HG03103 (cell line): ENCODE data around the gene FAM120A.
"Not testable (repeated sequence)": the region's sequence is repeated elsewhere in the genome, so short reads cannot be mapped to it uniquely, and the experiment has no call there.

Experiments used
- ATAC-seq: cut with Tn5 transposase; IDR thresholded peaks from one replicate; pipeline ENCODE4 v1.9.1; 2021; ENCODE audit warnings: low read depth; ENCODE audit not compliant: unreplicated experiment

The FAM120A gene, protein sequence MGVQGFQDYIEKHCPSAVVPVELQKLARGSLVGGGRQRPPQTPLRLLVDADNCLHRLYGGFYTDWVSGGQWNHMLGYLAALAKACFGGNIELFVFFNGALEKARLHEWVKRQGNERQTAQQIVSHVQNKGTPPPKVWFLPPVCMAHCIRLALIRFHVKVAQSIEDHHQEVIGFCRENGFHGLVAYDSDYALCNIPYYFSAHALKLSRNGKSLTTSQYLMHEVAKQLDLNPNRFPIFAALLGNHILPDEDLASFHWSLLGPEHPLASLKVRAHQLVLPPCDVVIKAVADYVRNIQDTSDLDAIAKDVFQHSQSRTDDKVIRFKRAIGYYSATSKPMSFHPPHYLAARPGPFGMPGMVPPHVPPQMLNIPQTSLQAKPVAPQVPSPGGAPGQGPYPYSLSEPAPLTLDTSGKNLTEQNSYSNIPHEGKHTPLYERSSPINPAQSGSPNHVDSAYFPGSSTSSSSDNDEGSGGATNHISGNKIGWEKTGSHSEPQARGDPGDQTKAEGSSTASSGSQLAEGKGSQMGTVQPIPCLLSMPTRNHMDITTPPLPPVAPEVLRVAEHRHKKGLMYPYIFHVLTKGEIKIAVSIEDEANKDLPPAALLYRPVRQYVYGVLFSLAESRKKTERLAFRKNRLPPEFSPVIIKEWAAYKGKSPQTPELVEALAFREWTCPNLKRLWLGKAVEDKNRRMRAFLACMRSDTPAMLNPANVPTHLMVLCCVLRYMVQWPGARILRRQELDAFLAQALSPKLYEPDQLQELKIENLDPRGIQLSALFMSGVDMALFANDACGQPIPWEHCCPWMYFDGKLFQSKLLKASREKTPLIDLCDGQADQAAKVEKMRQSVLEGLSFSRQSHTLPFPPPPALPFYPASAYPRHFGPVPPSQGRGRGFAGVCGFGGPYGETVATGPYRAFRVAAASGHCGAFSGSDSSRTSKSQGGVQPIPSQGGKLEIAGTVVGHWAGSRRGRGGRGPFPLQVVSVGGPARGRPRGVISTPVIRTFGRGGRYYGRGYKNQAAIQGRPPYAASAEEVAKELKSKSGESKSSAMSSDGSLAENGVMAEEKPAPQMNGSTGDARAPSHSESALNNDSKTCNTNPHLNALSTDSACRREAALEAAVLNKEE

DNA sequence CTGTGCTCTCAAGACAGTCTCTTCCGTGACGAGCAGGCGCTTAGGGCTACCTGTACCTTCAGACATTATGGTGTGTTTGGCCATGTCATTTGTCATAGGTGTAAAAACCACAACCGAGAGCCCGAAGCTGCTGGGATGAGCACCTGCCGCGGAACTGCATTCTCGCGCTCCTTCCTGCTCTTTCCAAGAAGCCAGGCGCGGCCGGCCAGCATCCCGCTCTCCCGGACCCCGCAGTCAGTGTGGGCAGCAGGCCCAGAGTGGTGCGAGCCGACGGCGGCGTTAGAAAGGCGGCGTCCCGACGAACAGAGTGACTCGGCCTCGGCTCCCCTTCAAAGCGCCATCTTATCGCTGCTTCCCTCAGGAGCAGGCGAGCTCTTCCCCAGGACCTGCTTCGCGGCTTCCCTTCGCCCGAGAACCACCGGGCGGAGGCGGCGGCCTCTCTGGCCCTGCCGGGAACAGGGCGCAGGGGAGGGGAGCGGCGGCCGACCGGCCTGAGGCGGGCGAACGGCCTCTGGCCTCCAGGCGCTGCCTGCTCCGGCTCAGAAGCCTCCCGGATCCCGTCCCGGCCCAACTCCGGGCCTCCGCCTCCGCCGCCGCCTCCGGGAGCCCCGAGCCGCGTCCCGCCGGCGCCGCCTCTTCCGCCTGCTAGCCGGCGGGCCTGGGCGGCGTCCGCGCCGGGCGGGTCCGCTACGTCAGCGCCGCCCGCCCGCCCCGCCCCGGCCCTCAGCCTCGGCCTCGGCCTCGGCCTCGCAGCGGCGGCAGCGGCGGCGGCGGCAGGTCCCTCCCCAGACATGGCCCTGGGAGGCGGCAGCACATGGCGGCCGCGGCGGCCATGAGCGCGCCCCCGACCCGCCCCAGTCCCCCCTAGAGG, at the start of gene FAM120A:
Gene FAM120A, plus strand, starts transcription at position 741 of the 871 bp plus-strand sequence. CDS start 231 bp downstream, outside the sequence.
- peak; percentile 54 for ATAC-seq

DNA sequence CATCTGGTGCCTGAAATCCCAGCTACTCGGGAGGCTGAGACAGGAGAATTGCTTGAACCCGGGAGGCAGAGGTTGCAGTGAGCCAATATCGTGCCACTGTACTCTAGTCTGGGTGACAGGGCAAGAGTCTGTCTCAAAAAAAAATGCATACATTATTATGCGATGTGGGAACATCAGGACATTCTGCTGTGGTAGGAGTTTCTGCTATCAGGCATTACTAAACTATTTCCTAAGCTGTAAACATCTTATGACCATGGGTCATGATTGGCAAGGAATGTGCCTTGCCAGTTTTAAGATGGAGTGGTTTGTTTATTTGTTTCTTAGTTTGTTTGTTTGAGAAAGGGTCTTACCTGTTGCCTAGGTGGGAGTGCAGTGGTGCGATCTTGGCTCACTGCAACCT, 45.1 kb upstream of the FAM120A start:
- ATAC-seq: no peak

DNA sequence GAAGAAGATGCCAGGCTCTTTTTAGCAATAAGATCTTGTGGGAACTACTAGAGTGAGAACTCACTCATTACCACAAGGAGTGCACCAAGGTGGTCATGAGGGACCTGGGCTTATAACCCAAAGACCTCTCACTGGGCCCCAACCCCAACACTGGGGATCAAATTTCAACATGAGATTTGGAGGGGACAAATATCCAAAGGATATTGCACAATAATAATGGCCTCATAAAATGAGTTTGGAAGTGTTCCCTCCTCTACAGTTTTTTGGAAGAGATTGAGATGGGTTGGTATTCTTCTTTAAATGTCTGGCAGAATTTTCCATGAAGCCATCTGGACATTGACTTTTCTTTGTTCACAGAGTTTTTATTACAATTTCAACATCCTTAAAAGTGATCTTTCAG, 38.0 kb upstream of the FAM120A start:
- ATAC-seq: no peak

DNA sequence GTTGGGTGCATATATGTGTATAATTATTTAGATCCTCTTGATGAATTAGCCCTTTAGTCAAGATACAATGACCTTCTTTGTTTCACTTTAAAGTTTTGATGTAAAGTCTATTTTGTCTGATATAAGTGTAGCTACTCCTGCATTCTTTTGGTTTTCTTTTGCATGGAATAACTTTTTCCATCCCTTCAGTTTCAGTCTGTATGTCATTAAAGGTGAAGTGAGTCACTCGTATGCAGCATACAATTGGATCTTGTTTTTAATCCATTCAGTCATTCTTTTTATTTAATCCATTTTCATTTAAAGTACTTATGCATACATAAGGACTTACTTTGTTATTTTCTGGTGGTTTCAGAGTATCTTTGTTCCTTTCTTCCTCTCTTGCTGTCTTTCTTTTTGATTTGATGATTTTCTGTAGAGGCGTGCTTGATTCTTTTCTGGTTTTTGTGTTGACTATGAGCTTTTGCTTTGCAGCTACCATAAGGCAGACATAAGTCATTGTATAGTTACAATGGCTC, 36.3 kb upstream of the FAM120A start:
- no peak for ATAC-seq

DNA sequence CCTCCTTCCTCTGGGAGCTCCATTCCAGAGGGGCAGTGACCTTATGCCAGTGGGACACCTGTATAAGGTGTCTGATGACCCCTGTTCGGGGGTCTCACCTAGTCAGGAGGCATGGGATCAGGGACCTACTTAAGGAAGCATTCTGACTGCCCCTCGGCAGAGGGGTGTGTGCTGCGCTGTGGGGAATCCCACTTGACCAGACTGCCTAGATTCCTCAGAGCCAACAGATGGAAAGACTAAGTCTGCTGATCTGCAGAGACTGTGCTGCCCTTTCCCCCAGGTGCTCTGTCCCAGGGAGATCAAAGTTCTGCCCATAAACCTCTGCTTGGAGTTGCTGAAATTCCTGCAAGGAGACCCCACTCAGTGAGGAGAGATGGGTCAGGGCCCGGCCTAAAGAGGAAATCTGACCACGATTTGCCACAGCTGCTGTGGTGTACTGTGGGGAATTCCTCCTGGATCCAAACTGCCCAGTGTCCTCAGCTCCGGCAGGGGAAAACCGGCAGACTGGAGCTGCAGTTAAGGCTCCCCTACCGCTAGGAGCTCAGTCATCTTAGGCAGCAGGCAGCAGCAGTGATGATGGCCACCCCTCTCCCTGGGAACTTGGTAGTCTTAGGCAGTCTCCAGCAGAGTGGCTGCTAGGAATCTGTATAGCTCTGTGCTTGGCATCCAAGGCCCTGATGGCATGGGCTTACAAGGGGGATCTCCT, 34.8 kb upstream of the FAM120A start:
- no peak for ATAC-seq

DNA sequence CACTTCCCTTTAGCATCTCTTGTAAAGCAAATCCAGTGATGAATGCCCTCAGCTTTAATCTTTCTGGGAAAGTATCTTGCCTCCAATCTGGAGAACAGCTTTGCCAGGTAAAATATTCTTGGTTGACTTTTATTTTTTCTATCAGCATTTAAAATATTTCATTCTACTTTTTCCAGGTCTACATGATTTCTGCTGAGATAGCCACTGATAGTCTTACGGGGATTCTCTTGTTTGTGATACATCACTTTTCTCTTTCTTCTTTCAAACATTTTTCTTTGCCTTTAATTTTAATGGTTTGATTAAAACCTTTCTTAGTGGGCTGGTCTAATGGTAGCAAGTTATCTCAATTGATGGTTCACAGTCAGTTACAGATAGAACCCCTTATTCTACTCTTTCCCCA, 33.9 kb upstream of the FAM120A start:
- ATAC-seq: no peak

DNA sequence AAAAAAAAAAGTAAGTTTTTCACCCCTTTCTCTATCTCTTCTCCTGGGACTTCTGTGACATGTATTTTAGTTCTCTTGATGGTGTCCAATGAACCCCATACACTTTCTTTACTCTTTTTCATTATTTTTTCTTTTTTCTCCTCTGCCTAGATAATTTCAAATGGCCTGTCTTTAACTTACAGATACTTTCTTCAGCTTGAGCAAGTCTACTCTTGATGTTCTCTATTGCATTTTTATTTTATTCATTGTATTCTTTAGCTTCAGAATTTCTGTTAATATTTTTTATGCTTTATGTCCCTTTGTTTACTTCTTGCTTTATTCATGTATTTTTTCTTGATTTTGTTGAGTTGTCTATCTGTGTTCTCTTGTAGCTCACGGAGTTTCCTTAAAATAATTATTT, 32.5 kb upstream of the FAM120A start:
- ATAC-seq: no peak

DNA sequence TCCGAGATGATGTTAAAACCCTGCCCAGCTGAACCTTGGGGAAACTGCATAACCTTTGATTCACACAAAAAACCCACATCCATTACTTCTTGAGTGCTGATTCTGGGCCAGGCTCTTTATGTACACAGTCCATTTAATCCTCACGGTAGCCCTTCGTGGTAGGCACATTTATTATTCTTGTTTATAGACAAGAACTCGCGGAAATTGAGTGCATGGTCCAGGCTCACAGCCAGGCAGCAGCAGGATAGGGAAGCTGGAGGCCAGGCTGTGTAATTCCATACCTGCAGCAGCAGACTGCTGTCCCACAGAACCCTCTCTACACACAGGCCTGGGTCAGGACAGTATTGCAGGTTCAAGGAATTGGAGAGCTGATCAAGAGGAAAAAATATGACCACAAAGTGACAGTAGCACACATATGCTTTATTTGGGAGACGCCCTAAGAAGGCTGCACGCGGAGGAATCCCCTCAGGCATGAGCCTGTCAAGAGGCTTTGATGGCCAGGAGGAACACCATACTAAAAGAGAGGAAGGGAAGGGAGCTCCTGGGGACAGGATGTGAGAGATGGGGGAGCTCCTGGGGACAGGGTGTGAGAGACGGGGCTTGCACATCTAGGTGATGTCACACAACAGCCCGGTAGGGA, 28.4 kb upstream of the FAM120A start:
- ATAC-seq: no peak

DNA sequence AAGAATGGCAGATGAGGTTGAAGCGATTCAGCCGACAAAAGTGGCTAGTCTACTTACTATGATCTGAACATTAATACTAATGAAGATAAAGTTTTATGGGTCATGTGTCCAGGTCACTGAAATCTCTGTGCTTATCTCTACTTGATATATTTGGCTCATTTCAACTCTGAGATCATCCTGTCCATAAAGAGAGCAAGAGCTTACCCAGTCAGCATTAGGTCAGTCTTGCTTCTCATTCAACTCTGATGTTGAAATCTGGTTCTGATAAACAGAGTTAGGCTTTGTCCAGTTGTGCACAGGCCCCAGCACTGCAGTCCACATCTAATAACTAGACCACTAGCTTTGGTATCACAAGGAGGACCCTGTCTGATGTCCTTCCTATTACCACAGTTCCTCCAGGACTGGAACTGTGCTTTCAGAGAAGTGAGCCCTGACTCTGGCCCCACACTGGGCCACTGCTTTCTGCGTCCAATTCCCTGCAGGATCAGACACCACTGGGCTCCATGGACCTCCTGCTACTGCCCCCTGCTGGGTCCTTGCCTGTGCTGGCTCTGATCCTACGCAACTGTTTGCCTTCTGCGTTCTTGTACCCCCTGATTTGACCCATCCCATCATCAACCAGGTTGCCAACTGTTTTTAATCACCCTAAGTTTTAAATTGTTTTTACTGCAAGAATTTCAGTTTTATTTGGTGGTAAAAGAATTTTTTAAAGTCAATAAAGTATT, 23.7 kb upstream of the FAM120A start:
- no peak for ATAC-seq

DNA sequence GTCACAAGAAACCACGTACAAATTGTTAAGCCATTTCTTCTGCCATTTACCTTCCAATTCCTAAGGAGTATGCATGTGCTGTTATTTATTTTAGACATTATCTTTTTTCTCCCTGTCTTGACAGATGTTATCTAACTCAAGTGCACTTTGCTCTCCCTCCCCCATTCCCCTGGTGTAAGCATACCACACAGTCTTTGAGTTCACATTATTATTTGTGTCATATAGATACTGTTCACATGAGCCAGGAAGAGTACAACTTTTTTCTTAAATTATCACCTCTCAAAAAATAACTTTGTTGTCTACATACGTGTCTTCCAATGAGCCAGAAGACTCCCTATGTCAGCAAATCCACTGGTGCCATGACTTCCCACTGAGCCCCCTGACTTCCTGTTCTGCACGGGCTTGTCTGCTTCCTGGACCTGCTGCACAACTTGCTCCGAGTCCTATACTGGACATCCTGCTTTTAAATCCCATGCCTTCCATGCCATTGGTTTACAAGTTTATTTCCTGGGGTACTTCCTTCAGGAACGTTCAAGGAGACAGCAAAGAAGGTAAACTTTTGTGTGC, 19.9 kb upstream of the FAM120A start:
- no peak for ATAC-seq

DNA sequence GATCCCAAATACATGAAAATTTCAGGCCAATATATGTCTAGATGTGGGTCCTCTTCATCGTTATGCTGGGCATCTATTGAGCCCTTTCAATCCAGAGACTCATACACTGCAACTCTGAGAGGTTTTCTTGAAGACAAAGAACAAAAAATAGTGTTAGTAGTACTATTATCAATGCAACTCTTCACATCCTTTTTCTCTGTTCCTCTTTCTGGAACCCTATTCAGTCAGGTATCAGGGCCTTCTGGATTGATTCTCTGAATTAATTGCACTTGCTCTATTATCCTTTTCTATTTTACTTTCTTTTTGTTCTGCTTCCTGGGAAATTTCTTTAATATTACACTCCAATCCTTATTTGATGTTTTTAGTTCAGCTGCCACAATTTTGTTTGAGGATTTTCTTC, 18.5 kb upstream of the FAM120A start:
- no peak for ATAC-seq

DNA sequence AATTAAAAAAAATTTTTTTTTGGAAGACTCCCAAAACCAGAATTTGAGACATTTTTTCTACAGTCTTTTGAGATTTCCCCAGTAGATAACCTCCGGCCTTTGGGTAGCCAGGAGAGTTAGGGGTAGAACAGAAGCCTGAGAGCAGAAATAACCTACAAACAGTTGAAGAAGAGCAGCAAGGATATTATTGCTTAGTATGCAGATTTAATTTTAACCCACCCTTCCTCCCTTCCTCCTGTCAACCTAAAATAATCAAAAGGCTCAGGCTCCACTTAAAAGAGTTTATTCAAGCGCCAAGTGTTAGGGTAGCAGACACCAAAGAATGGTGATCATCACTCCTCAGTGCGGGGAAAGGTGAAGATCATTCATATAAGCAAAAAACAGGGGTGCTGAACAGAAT, 17.4 kb upstream of the FAM120A start:
- no peak for ATAC-seq

DNA sequence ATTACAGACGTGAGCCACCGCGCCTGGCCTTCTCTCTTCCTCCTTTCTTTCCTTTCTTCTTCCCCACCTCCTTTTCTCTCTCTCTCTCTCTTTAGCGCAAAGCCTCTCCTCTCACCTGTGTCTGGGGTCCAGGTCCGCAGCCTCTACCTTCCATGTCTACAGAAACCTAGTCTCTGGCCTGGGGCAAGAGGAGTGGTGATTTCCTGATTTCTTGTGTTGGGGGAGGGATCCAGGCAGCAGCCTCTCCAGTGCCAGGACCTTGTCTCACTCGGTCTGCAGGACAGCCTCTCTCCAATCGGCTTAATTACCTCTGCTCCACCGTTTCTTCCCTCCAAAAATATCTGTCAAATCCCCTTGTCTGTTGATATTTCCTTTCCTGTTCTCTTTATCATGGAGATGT, 16.1 kb upstream of the FAM120A start:
- no peak for ATAC-seq

DNA sequence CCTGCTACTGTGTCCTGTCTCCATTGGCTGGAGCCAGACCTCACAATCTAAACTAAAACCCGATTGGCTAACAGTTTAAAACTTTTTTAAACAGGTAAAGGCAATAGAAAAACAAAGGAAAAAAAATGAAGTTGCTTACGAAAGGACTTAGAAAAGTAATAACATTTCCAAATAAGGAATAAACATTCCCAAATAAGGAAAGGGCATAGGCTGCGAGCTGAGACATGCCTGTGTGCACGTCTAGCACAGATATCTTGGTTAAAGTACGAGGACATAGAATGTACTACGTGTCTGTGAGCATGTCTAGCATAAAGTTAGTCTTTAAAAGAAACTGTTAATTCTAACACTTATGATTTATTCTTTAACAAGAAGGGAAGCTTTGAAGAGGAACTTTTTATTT, 15.3 kb upstream of the FAM120A start:
- no peak for ATAC-seq

DNA sequence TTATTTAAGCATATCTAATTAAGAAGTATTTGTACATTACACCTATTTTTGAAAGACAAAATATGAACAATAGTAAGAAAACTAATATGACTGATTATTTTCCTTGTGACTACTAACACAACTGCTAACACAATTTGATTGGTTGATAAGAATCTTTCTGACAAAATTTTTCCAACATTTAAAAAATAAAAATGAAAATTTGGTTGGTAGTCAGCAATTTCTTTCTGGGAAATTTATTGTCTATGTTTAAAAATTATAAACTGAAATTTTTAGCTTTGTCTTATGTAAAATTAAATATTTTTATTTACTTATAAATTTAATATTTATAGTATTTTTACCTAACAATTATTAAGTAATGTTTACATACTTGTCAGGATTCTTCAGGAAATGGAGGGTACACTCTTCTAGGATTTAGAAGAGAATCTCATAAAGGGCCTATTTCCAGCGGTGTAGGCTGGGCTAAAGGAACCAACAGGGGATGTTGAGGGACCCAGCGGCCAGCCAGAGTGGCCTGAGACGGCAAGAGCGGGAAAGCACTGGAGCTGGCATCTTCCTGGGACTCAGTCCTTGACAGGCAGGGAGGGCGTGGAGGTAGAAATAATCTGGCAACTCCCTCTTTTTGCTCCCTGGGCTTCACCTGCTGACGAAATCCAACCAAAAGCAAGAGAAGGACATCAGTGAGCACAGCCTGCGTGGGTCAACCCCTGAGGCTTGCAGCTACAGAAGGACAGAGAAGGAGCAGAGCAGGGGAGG, 14.7 kb upstream of the FAM120A start:
- ATAC-seq: no peak

DNA sequence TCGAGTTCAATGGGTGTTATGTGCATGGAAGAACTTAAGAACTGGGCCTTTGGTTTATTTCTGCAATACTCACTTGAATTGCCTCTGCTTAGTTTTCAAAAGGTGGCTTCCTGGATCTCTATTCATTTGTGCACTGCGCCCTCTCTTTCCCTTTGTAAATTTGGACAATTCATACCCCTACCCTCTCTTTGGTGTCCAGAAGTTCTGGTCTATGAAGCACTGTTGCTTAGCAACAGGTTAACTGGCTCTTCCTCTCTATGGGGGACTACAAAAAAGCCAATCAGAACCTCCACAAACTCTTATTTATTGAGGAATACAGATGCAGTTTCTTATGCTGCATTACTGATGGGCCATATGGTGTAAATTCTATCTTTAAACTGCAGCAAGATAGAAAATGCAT, 13.5 kb upstream of the FAM120A start:
- ATAC-seq: no peak

DNA sequence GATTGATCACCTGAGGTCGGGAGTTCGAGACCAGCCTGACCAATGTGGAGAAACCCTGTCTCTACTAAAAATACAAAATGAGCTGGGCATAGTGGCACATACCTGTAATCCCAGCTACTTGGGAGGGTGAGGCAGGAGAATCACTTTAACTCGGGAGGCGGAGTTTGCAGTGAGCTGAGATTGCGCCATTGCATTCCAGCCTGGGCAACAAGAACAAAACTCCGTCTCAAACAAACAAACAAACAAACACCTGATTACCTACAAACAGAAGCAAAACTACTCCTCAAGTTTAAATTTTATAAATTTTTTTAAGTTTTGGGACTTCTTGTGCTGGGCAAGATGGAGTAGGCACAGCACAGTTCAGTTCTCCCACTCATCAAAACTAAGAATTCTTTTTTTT, 12.2 kb upstream of the FAM120A start:
- ATAC-seq: not testable (repeated sequence)
